SU-DHL-6 (cell line): ENCODE results near the gene SCFD2.
"Not testable (repeated sequence)": the region's sequence is repeated elsewhere in the genome, so short reads cannot be mapped to it uniquely, and the experiment has no call there.

Source experiments
- H2AFZ ChIP-seq: fragments of 200-600 bp; sonication (generic); 2 replicates; pipeline ENCODE4 v1.6.1; 2014; ENCODE audit warnings: low read depth, mild to moderate bottlenecking, moderate library complexity, mixed read lengths, antibody characterized with exemption, low read length; ENCODE audit not compliant: severe bottlenecking
- H3F3A ChIP-seq: fragments of 200-600 bp; shearing (Covaris generic); 2 replicates; pipeline ENCODE4 v1.6.0; 2016; ENCODE audit warnings: antibody characterized with exemption, mild to moderate bottlenecking; ENCODE audit not compliant: insufficient read depth
- H3K27ac ChIP-seq: fragments of 200-600 bp; sonication (generic); 2 replicates; pipeline ENCODE4 v1.5.1; 2016; ENCODE audit warnings: low read depth, mild to moderate bottlenecking, low read length, moderate library complexity, mixed read lengths
- H3K27me3 ChIP-seq: fragments of 200-600 bp; sonication (generic), shearing (Covaris generic); 2 replicates; pipeline ENCODE4 v1.6.0; 2014; ENCODE audit warnings: mild to moderate bottlenecking, low read length
- H3K36me3 ChIP-seq: fragments of 200-600 bp; sonication (generic); 2 replicates; pipeline ENCODE4 v1.6.1; 2014; ENCODE audit warnings: mild to moderate bottlenecking, low read length, mixed read lengths
- H3K4me2 ChIP-seq: fragments of 300-600, 200-600 bp; shearing (Covaris generic), sonication (generic); 2 replicates; pipeline ENCODE4 v1.6.0; 2014; ENCODE audit warnings: low read length, low read depth, mild to moderate bottlenecking; ENCODE audit not compliant: poor library complexity, severe bottlenecking
- H3K4me3 ChIP-seq: fragments of 200-600 bp; sonication (generic); 2 replicates; pipeline ENCODE4 v1.5.1; 2014; ENCODE audit warnings: antibody characterized with exemption, low read length, mild to moderate bottlenecking, mixed read lengths; ENCODE audit not compliant: insufficient read depth, poor library complexity, severe bottlenecking
- H3K79me2 ChIP-seq: fragments of 200-600 bp; sonication (generic); 2 replicates; pipeline ENCODE4 v1.6.1; 2014; ENCODE audit warnings: mild to moderate bottlenecking, low read length, moderate library complexity; ENCODE audit not compliant: insufficient read depth
- H3K9ac ChIP-seq: fragments of 200-600 bp; sonication (generic); 2 replicates; pipeline ENCODE4 v1.7.0; 2014; ENCODE audit warnings: mild to moderate bottlenecking, low read length
- H3K9me2 ChIP-seq: fragments of 200-600 bp; sonication (generic); replicated peaks from 2 replicates; pipeline ENCODE4 v1.6.1; 2014; ENCODE audit warnings: low read length; ENCODE audit not compliant: insufficient read depth
- H3K9me3 ChIP-seq: fragments of 200-600 bp; sonication (generic); 2 replicates; pipeline ENCODE4 v1.6.1; 2014; ENCODE audit warnings: low read length, mixed read lengths; ENCODE audit not compliant: insufficient read depth
- H4K20me1 ChIP-seq: fragments of 200-600 bp; sonication (generic); 2 replicates; pipeline ENCODE4 v1.6.1; 2014; ENCODE audit warnings: low read depth, mild to moderate bottlenecking, antibody characterized with exemption, low read length, moderate library complexity, mixed read lengths
- CTCF ChIP-seq: fragments of 200-600 bp; sonication (generic); IDR thresholded peaks from one replicate; pipeline ENCODE4 v1.5.1; 2017; ENCODE audit warnings: antibody characterized with exemption, mild to moderate bottlenecking, low read length, moderate library complexity; ENCODE audit not compliant: insufficient read depth, poor library complexity, severe bottlenecking
- EZH2phosphoT487 ChIP-seq: fragments of 200-600 bp; sonication (generic), shearing (Covaris generic); conservative IDR thresholded peaks from 2 replicates; pipeline ENCODE4 v1.6.1; 2018; ENCODE audit warnings: mild to moderate bottlenecking, antibody characterized with exemption, low read length, moderate library complexity, mixed read lengths

Gene SCFD2

GRCh38 chr4:53240573-53240972, 125.3 kb downstream of the SCFD2 start:
- no peak for TF ChIP-seq EZH2phosphoT487
- Histone ChIP-seq H3K9me3 (no peaks in the 10 kb centered on the region), H3K27me3 (no peaks in the 10 kb centered on the region), H3F3A (no peaks in the 10 kb centered on the region), H3K4me2 (no peak overlapping the region), H3K9ac (no peak overlapping the region), H3K79me2 (no peaks in the 10 kb centered on the region), H4K20me1 (no peaks in the 10 kb centered on the region), H3K4me3 (no peak overlapping the region), H3K9me2 (no peaks in the 10 kb centered on the region), H2AFZ (no peak overlapping the region), H3K27ac (no peak overlapping the region), H3K36me3 (no peaks in the 10 kb centered on the region)

GRCh38 chr4:53238352-53238751, 127.5 kb downstream of the SCFD2 start:
- not testable (repeated sequence) for H3K36me3 ChIP-seq, H3K4me2 ChIP-seq, H3K27me3 ChIP-seq, H3K9me3 ChIP-seq, H3K9ac ChIP-seq, H3K9me2 ChIP-seq, H3K27ac ChIP-seq, H4K20me1 ChIP-seq, H3F3A ChIP-seq, H2AFZ ChIP-seq, H3K79me2 ChIP-seq, H3K4me3 ChIP-seq

GRCh38 chr4:53237811-53238210, 128.1 kb downstream of the SCFD2 start:
- H3K27me3 ChIP-seq, H3K9ac ChIP-seq, H3K79me2 ChIP-seq, H2AFZ ChIP-seq, H3F3A ChIP-seq, H3K36me3 ChIP-seq, H3K27ac ChIP-seq, H3K4me2 ChIP-seq, H3K9me2 ChIP-seq, H4K20me1 ChIP-seq, H3K4me3 ChIP-seq, H3K9me3 ChIP-seq: not testable (repeated sequence)

DNA sequence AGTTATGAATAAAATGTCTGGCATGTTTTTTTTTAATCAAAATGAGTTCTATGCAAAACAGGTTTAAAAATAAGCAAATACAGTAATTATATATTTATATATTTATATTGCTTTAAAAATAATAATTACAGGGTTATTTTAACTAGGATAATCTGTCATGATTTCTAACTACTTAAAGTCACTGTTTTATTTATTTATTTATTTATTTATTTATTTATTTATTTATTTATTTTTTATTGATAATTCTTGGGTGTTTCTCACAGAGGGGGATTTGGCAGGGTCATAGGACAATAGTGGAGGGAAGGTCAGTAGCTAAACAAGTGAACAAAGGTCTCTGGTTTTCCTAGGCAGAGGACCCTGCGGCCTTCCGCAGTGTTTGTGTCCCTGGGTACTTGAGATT, 129.2 kb downstream of the SCFD2 start:
- H4K20me1 ChIP-seq, H3F3A ChIP-seq, H3K79me2 ChIP-seq, H3K4me3 ChIP-seq, H3K9ac ChIP-seq, H2AFZ ChIP-seq, H3K4me2 ChIP-seq, H3K9me2 ChIP-seq, H3K36me3 ChIP-seq, H3K27me3 ChIP-seq, H3K9me3 ChIP-seq, H3K27ac ChIP-seq: not testable (repeated sequence)

GRCh38 chr4:53235547-53235946, 130.3 kb downstream of the SCFD2 start:
- Histone ChIP-seq H3K79me2 (no peaks in the 10 kb centered on the region), H3F3A (no peaks in the 10 kb centered on the region), H4K20me1 (no peaks in the 10 kb centered on the region), H3K9me3 (no peaks in the 10 kb centered on the region), H3K27me3 (no peaks in the 10 kb centered on the region), H3K27ac (no peak overlapping the region), H3K36me3 (no peaks in the 10 kb centered on the region), H3K9me2 (no peaks in the 10 kb centered on the region), H2AFZ (no peak overlapping the region), H3K4me2 (no peak overlapping the region), H3K4me3 (no peak overlapping the region), H3K9ac (no peak overlapping the region)
- TF ChIP-seq EZH2phosphoT487 (no peak), CTCF (no peak)
